Activated CD8-positive, alpha-beta memory T cell treated with anti-CD3 and anti-CD28 coated beads for 48 hours (primary cell): Measurements from ENCODE around the gene PCARE.
"Not testable (repeated sequence)": the region's sequence is repeated elsewhere in the genome, so short reads cannot be mapped to it uniquely, and the experiment has no call there.

ENCODE experiments used
- DNase-seq, 3 experiments: peaks; one replicate each; pipeline ENCODE4 v3.0.0-alpha.2; 2020; ENCODE audit warnings: low read depth in 2 of 3, low spot score in 2 of 3

The PCARE gene

DNA sequence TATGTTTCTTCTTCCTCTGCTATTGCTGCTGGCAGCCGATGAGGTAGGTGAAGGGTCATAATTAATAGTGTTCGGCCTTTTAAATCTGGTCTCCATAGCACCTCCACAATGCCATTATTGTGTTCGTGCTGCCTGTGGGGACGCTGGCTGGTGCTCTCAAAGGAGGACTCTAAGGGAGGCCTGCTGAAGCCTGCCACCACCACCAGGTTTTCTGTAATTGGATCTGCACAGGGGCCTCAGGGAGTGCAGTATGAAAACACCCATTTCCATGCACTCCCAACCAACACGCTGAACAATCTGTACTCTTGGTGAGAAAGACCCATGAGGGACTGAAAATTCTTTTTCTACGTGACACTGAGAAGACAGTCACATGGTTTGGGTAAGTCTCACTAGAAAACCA lies 23.2 kb upstream of the PCARE start:
- DNase-seq = no peak

DNA sequence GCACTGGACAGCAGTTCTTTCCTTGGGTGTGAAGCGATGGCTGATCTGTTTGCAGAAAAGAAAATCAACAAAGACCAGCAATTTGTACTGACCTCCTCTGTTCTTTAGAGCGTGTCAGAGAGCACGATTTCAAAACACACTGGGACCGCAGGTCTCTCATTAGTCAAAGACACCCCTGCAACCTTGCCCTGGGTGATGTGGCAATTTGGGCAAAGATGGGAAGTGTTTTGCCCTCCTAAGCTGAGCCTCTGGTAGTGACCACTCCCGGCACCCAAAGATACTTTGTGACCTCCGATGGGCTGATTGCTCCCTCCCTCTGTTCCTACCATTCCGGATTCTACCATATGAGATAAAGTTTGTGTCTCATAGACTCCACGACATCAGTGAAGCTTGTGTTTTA lies 22.6 kb upstream of the PCARE start:
- no peak for DNase-seq

DNA sequence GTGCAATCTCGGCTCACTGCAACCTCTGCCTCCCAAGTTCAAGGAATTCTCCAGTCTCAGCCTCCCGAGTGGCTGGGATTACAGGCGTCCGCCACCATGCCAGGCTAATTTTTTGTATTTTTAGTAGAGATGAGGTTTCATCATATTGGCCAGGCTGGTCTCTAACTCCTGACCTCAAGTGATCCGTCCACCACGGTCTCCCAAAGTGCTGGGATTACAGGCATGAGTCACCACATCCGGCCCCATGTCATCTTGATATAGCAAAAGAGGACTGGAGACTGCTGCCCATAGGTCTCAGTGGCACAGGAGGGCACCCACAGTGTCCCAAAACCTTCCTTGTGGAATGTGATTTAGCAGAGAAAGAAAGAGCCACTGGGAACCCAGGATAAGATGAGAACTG lies 16.0 kb upstream of the PCARE start:
- DNase-seq = not testable (repeated sequence)

DNA sequence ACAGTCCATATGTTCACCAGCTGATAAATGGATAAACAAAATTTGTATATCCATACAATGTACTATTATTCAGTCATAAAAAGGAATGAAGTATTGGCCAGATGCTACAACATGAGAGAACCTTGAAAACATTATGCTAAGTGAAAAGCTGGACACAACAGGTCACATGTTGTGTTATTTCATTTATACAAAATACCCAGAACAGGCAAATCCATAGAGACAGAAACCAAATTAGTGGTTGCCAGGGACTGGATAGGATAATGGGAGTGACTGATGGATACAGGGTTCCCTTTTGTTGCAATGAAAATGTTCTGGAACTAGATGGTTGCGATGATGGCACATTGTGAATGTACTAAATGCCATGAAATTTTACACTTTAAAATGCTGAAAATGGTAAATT lies 10.2 kb upstream of the PCARE start:
- no peak for DNase-seq

DNA sequence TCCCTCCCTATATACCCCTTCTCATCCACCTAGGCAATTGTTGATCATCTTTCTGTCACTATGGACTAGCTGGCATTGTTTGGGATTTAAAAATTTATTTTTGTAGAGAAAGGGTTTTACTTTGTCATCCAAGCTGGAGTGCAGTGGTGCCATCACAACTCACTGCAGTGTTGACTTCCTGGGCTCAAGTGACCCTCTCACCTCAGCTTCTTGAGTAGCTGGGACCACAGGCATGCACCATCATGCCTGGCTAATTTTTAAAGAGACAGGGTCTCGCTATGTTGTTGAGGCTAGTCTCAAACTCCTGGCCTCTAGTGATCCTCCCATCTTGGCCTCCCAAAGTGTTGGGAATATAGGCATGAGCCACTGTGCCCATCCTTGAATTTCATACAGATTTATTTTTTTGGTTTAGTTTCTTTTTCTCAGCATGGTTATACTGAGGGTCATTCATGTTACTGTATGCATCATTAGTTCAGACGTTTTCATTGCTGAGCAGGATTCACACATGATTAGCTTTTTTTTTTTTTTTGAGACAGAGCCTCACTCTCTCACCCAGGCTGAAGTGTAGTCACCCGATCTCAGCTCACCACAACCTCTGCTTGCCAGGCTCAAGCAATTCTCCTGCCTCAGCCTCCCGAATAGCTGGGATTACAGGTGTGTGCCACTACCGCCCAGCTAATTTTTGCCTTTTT lies 8.6 kb upstream of the PCARE start:
- no peak for DNase-seq

DNA sequence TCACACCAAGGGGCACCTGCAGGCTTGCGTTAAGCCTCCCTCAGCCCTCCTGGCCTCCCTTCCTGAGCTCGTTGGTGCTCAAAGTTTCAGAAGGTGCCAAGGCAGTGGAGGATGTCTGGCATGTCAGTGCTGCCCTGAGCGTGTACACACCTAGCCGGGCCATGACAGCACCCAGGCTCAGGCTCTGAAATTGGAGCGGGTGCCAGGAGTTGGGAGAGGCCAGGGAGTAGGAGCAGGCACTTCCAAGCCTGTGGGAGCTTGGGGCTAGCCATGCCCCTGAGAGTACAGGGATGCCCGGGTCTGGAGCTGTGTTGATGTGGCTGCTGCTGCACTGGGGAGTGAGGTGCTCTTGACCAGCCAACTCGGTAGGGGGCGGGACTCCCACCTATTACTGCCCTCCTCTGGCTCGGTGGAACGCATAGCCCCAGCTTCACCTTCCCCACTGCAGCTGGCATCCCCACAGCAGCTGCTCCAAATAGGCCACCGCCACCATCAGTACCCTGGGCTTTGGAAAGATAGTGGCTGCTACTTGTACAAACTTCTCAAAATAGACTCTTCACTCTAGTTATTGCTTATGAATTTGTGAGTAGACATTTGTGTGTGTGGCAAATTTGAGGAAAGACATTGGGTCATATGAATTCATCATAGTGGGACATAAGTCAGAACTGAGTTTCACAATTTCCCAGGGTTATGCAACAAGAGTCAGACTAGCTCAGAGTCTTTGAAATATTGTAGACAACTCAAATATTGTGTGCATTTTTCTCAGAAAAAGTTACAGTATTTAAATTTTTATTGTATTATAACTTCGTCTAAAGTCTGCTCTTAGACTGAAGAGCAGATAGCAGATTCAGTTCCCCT lies 6.8 kb upstream of the PCARE start:
- DNase-seq = no peak

DNA sequence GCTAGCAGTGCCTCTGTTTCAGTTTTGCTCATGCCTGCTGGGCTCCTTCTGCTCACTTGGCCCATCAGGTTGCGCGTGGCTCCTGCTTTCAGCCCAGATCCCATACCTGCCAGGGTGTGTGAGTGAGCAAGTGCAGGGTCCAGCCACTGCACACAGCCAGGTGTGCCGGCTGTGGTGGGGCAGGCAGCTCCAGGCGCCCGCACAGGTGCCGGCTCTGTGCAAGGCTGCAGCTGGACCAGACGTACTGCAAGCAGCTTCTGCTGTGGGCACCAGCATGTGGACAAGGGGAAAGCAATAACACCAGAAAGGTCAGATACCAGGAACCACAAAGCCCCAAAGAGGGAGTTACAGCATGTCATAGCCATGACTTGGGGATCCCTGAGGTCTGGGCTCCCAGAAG lies 5.6 kb upstream of the PCARE start:
- no peak for DNase-seq

DNA sequence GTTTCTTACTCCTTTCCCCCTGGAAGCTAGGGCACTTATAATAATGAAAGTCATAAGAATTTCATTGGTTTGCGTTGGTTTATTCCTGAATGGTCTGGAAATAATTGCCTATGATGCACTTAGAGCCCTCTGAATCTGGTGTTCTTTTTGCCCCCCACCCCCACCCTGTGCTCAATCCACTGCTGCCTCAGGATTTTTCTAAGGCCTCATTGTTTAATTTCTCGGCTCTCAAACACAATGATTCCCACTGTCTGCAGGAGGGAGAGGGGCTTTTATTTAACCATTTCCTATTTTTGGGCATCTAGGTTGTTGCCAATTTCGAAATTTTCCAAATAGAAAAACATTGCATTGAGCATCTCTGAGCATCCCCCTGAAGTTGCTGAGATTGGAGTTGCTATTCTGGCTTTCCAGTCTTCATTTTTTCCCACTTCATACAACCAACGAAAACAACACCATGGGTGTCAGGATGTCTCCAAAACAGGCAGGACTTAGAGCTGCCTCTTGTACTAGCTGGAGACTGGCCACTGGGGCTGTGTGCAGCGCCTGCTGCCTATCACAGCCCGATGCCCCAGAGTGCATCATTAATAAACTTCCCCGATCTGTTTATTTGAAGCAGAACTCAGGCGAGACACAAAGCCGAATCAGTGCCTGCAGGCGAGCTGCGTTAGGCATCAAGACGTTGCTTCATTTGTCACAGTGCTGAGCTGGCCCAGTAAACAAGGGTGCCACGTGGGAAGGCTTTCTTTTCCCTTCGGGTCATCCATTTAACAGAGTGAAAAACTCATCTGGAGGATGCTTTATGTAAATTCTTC lies 1.8 kb upstream of the PCARE start:
- no peak for DNase-seq

DNA sequence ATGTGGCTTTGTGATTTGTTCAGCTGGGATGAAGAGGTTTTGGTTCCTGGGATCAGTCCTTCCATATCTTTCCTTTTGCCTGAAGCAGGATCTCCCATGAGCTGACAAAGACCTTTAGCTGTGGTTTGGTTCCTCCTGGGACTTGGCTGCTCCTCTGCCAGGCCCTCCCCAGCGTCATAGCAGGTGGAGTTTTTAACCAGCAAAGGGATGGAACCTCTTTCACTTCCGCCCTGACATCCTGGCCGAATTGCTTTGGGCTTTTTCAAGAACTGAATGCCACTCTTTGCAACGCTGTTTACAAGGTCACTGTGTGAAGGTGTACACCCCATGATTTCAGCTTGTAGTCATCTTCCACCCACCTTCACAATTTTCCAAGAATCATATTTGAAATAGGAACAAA lies 390 bp downstream of the PCARE start:
- no peak for DNase-seq

DNA sequence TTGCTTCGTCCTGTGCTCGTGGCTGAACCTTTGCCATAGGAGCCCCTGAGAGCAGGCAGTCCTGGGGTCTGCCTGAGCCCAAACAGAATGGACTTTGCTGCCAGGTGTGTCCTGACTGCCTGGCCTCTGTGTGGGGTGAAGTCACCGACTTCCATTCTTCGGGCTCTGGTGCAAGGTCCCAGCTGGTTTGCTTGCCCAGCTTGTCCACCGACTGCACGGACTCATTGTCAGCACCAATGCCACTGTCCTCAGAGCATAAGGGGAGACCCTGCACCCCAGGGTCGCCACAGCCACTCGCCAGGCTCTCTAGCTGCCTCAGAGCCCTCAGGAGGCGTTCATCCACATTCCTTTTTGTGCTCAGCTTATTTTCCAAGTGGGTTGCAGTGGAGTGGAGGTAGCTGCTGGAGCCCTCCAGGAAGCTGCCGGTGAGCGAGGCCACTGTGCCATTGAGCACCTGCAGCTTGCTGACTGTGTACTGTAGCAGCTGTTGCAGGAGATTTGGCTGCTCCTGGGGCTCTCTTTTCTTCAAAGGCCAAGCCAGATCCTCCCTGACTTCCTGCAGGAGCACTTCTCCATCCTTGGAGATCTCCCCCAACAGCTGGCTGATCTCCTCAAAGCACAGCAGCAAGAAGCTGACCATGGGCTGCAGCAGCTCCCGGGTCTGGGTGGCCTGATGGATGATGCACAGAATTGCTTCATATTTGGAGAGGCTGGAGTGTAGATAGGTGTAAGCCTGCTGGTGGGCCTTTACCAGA lies 1.2 kb downstream of the PCARE start:
- no peak for DNase-seq

DNA sequence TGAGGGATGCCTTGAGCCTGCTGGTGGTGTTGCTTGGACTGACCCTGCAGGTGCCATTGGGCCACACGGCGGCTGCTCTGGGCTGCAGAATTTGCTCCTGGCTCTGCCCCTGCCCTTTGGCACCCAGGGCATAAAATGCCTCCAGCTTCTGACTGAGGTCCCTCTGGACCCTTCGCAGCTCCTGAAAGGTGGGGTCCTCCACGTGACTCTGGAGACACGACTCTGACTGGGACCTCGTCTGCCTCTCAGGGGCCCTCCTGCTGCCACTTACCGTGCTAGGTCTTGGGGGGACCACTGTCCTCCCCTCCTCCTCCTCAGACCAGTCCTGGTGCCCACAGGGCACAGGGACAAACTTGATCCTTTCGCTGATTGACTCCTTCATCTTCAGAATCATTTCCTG lies 2.1 kb downstream of the PCARE start:
- no peak for DNase-seq

DNA sequence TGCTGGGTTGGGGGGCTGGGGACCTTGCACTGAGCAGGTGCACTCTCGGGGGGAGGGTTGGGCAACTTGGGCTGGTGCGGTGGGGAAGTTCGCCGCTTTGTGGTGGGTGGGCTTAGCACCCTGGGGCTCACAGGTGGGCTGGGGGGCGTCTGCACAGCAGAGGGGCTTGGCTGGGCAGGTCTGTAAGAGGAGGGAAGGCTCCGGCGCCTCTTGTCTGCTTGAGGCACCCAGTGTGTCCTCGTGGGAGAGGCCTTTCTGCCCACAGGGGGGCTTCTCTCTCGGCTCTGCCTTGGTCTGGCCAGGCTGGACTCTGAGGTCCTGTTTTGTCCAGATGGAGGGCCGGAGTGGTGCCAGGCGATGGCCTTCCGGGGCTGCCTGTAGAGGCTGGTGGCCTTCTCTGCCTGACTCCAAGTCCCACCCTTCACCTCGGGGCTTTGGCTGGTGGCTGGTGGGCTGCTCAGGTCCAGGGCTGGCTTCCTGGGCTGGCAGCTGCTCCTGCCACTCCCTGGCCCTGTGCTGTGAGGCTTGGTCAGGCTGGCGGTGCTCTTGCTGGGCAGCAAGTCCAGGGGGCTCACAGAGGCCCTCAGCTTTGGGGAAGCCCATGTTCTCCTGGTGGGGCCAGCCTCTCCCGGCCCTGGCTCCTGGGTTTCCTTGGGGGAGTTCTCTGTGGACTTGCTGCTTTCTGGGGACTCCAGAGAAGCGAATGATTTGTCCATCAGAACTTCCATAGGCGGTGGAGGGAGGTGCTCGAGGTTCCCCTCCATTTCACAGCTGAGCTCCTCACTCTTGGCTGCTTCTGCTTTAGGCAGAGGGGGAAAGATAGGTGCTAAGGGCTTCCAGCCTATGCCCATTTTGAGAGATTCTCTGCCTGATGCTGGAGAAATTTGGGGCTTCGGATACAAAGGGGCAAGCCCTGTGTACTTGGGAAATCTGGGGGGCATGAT lies 3.0 kb downstream of the PCARE start:
- no peak for DNase-seq

DNA sequence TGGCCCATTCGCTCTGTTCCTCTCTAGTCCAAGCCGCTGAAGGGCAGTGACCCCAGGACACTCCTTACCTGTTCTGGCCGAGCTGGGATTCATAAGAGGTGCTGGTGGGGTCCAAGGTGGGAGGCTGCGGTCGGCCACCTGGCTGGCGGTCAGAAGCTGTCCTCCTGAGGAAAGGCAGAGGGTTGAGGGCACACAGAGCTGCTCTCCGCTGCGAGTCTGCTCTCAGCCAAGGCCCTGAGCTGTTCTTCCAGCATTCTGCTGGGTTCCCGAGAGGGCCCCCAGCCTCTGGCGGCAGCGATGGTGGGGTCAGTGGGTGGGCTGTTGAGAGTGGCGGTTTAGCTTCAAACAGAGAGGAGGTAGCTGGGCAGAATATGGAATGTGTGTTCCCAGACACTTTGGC lies 3.8 kb downstream of the PCARE start:
- DNase-seq = no peak

DNA sequence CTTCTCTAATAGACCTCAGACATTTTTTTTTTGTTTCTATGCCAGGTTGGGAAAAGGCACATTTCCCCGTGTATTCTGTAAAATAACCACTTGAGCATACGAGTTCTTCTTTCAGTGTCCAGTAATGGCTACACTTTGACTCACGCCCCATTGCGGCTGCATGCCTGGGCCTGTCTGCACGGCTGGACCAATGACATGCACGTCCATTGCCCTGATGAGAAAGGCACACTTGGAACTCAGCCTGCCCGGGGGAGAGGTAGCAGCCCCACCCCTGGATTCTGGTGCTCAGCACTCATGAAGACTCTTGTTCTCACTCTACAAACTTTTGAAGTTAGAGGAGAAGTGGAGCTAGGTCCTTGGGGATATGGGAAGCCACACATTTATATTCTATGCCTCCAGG lies 5.8 kb downstream of the PCARE start:
- no peak for DNase-seq

DNA sequence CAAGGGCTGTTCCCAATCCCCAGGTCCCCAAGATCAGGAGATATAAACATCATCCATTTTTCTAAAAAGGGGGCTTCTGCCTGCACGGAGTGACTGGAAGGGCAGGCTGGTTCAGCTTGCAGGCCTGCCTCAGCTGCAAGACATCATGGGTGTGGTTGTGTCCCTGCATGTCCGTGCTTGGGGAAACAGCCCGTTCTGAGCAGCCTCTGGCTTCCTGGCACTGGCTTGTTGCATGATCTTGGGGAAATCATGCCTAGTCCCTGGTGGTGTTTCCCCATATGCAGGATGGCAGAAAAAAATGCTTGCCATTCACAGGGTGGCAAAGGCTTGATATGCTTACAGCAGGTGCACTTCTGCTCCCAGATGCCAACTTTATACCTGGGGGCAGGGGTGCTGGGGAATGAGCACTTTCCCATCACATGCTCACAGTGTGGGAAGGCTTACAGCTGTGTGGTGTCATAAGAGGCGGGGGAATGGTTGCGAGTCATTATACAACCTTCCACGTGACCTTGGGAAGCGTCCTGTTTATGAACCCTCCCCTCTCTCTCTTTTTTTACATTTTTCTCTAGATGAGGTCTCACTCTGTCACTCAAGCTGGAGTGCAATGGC lies 7.2 kb downstream of the PCARE start:
- DNase-seq = no peak

DNA sequence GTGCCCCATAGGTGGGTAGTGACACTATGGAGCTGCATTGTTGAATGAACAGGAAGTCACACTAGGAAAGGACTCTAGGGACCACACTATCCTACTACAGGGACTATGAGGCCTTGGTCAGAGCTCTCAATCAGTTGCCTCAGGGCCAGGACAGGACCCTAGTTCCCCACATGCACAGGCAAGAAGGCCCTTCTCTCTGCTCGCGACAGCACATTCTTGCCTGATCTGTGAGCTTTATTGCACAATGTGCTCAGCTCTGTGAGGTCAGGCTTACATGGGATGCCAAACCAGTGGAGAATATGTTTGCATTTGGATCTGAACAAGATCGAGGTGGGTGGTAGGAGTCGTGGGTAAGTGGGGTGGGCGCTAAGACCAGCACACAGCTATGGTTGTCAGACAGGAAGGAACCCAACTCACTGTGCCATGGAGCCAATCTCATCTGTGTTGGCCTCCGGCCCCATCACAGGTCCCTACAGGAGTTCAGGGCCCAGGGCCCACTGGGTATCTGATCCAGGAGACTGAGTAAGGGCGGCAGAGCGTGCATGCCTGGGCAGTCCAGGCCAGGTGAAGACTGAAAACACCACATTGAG lies 8.0 kb downstream of the PCARE start:
- no peak for DNase-seq

DNA sequence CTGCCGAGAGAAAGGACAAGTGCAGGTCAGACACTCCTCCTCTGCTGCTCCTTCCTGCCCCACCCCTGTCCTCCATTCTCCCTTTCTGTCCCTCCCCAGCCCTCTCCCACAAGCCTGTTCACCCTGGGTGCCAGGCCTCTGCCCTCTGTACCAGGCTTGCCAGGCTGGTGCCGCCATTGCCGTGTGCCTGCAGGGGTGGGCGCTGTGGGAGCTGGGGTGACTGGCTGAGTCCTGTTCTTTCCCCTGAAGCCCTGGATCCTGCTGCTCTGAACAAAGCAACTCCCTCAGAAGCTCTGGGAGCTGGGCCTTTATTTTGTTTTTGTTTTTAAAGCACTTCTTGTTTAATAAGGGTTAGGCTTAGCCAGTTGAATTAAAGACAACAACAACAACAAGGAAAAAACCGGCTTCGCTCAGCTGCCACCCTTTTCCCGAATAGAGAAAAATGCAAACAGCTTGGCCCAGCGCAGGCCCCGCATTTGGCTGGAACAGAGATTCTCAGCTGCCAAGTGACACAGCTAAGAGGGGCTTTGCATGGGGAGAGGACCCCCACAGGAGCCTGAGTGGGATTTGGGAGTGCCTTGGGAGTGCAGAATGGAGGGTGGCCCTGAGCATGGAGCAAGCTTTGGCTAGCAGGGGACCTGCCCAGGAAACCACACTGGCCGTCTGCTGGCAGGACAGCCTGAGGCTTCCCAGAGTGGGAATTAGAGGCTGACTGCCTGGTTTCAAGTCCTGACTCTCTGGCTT lies 9.1 kb downstream of the PCARE start:
- DNase-seq = no peak

DNA sequence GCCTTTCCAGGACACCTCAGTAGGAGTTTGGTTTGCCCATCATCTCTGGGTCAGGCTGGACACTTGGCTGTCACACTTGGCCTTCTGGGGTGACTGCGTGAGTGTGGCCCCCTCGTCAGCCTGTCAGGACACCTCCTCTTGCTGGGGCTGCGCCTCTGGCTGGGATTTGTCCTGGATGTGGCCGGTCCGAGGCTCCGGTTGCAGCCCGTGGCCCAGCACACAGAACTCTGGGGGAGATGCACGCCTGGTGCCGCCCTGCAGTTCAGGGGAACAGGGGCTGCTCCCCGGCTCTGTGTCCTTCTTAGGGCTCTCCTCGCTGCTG lies 9.6 kb downstream of the PCARE start:
- DNase-seq = no peak

DNA sequence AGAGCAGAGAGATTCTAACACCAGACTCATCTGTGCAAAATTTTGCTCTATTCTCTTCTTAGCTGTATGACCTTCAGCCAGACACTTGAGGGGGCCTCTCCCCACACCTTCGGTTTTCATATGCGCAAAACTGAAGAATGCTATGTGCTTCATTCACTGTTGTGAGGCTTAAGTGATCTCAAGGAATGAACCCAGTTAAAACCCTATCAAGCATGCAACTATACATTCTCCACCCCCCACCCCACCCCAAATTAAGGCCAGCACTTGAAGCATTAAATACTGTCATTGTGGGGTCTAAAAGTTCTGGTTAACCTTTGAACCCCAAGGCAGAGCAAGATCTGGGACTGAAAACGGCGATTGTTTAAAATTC lies 10.0 kb downstream of the PCARE start:
- no peak for DNase-seq
